Fibroblast of villous mesenchyme (primary cell): ENCODE data around the gene CTNND2. TPM values are rescaled to one million over a fixed set of nuclear protein-coding genes. Genes with fewer than 3 reads are reported as not detected.
"Not testable (repeated sequence)": the region's sequence is repeated elsewhere in the genome, so short reads cannot be mapped to it uniquely, and the experiment has no call there.

Experiments used
- DNase-seq: peaks from one replicate; pipeline ENCODE4 v3.0.0-alpha.2; 2010; ENCODE audit warnings: low read depth
- H3K4me3 ChIP-seq: 2 replicates; pipeline ENCODE4 v1.5.1; 2011; ENCODE audit warnings: low read depth, mild to moderate bottlenecking, low read length
- CTCF ChIP-seq: IDR thresholded peaks from 2 replicates; pipeline ENCODE4 v1.5.1; 2012; ENCODE audit warnings: low read depth, mild to moderate bottlenecking, low read length; ENCODE audit not compliant: insufficient read depth
- total RNA-seq: library from RNA; depleted of rRNA; stranded (reverse); fragments of >200 nt; gene quantifications from 2 replicates; pipeline ENCODE4 v1.2.3, GENCODE V29; 2012

CTNND2 gene
- total RNA-seq, 1 donor = not detected

GRCh38 chr5:11007269-11007870 is 896.9 kb downstream of the CTNND2 start:
- TF ChIP-seq CTCF = no peak
- no peak overlapping the region for H3K4me3 ChIP-seq
- DNase-seq = no peak

- not testable (repeated sequence) for DNase-seq, H3K4me3 ChIP-seq
Measured at GRCh38 chr5:11004523-11004922, 899.7 kb downstream of the CTNND2 start.

- DNase-seq = no peak
- no peak for TF ChIP-seq CTCF
Measured at GRCh38 chr5:11000515-11001353, 903.5 kb downstream of the CTNND2 start.

GRCh38 chr5:10999714-11000113 is 904.5 kb downstream of the CTNND2 start:
- H3K4me3 ChIP-seq = no peak overlapping the region
- no peak for TF ChIP-seq CTCF
- DNase-seq = no peak

More at GRCh38 chr5:11000515-11001353, 903.5 kb downstream of the CTNND2 start:
- no peak overlapping the region for H3K4me3 ChIP-seq

GRCh38 chr5:10995891-10996290 is 908.4 kb downstream of the CTNND2 start:
- no peak overlapping the region for H3K4me3 ChIP-seq
- no peak for TF ChIP-seq CTCF
- no peak for DNase-seq

GRCh38 chr5:10994091-10994986 is 909.9 kb downstream of the CTNND2 start:
- TF ChIP-seq CTCF = no peak
- no peak overlapping the region for H3K4me3 ChIP-seq
- no peak for DNase-seq

GRCh38 chr5:10990634-10991033 is 913.6 kb downstream of the CTNND2 start:
- no peak overlapping the region for H3K4me3 ChIP-seq
- DNase-seq = no peak
- no peak for TF ChIP-seq CTCF
